SK-N-SH treated with all-trans-retinoic acid at 6 μM for 48 hours (cell line): ENCODE results near the gene FOXF2.

ENCODE experiments used
- TCF4 ChIP-seq: fragments of 250-450 bp; sonication (Bioruptor Pico); IDR thresholded peaks from 2 replicates; pipeline ENCODE4 v1.8.0; 2021; ENCODE audit warnings: mild to moderate bottlenecking, moderate library complexity, borderline replicate concordance
- ZFP30 ChIP-seq: fragments of 450-650 bp; formaldehyde crosslinking; IDR thresholded peaks from 2 replicates; pipeline ENCODE4 v1.5.0; 2022; ENCODE audit warnings: mild to moderate bottlenecking, moderate library complexity
- TF ChIP-seq, protein P1 (sequence below): fragments of 250-450 bp; sonication (Bioruptor Pico); IDR thresholded peaks from 2 replicates; pipeline ENCODE4 v1.8.0; 2021; ENCODE audit warnings: low read depth, mild to moderate bottlenecking, moderate library complexity, borderline replicate concordance
- TF ChIP-seq, protein P2 (sequence below): fragments of 250-450 bp; sonication (Bioruptor Pico); IDR thresholded peaks from 2 replicates; pipeline ENCODE4 v1.5.1; 2020; ENCODE audit warnings: low read depth, mild to moderate bottlenecking, moderate library complexity

DNA sequence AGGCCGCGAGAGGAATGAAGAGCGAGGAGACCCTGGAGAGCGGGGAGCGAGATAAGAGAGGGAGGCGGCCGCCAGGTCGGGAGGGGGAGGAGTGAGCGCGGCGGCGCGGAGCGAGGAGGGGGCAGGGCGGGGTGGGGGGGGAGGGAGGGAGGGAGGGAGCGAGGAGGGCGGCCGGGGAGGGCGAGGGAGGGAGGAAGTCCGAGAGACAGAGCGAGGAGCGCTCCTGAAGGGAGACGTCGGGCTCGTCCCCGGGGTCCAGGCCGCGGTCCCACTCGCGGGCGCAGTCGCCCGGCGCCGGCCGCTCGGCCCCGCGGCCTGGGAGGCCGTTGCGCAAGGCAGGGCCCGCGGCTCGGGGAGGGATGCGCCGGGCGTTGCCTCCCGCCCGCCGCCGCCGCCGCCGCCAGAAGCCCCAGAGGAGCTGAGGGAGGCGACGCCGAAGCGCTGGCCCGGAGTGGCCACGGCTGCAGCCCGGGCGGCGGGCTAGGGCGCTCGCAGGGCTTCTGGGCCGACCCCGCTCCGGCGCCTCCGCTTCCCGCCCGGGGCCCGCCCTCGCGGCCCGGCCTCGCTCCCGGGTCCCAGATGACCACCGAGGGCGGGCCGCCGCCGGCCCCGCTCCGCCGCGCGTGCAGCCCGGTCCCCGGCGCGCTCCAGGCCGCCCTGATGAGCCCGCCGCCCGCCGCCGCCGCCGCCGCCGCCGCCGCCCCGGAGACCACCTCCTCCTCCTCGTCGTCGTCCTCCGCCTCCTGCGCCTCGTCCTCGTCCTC lies at the start of gene FOXF2:
- TF ChIP-seq ZFP30 (no peak), TCF4 (CRISPR knock-in tag) (no peak)
- TF ChIP-seq, protein P1, sequence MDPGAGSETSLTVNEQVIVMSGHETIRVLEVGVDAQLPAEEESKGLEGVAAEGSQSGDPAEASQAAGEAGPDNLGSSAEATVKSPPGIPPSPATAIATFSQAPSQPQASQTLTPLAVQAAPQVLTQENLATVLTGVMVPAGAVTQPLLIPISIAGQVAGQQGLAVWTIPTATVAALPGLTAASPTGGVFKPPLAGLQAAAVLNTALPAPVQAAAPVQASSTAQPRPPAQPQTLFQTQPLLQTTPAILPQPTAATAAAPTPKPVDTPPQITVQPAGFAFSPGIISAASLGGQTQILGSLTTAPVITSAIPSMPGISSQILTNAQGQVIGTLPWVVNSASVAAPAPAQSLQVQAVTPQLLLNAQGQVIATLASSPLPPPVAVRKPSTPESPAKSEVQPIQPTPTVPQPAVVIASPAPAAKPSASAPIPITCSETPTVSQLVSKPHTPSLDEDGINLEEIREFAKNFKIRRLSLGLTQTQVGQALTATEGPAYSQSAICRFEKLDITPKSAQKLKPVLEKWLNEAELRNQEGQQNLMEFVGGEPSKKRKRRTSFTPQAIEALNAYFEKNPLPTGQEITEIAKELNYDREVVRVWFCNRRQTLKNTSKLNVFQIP (CRISPR knock-in tag): no peak
- TF ChIP-seq, protein P2, sequence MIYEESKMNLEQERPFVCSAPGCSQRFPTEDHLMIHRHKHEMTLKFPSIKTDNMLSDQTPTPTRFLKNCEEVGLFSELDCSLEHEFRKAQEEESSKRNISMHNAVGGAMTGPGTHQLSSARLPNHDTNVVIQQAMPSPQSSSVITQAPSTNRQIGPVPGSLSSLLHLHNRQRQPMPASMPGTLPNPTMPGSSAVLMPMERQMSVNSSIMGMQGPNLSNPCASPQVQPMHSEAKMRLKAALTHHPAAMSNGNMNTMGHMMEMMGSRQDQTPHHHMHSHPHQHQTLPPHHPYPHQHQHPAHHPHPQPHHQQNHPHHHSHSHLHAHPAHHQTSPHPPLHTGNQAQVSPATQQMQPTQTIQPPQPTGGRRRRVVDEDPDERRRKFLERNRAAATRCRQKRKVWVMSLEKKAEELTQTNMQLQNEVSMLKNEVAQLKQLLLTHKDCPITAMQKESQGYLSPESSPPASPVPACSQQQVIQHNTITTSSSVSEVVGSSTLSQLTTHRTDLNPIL (CRISPR knock-in tag): no peak
